ENCODE data around the gene CLNS1A. TPM values are rescaled to one million over a fixed set of nuclear protein-coding genes. Genes with fewer than 3 reads are reported as not detected.

CLNS1A gene
- total and polyA plus RNA-seq, 11 donors: 49.5 to 85.1 (median 69.4) TPM

- Histone ChIP-seq H3K27me3 (no peaks in the 10 kb centered on the region), H3K36me3 (no peaks in the 10 kb centered on the region), H3K4me3 (no peak overlapping the region), H3K9me3 (no peaks in the 10 kb centered on the region), H3K4me1 (no peaks in the 10 kb centered on the region), H3K27ac (no peak overlapping the region)
- DNase-seq: no peak
- TF ChIP-seq POLR2A (IDR thresholded peaks at IDR 0.05) (no peak), CTCF (IDR thresholded peaks at IDR 0.05) (no peak)
- WGBS, 4 donors: 84 to 88% (median 87%) methylated on average over 4 of the region's 4 CpGs
- intact Hi-C loops (cut with DNase I): no loop called here
- ATAC-seq: no peak
These were observed 17.3 kb upstream of the CLNS1A start for GRCh38 chr11:77654770-77655434.

GRCh38 chr11:77650123-77650522 lies 12.5 kb upstream of the CLNS1A start:
- Histone ChIP-seq H3K9me3 (no peaks in the 10 kb centered on the region), H3K27ac (no peak overlapping the region), H3K4me1 (no peaks in the 10 kb centered on the region), H3K4me3 (no peak overlapping the region), H3K36me3 (no peaks in the 10 kb centered on the region), H3K27me3 (no peaks in the 10 kb centered on the region)
- intact Hi-C loops (cut with DNase I): no loop called here
- DNase-seq (no peak), ATAC-seq (no peak)
- TF ChIP-seq POLR2A (IDR thresholded peaks at IDR 0.05) (no peak), CTCF (IDR thresholded peaks at IDR 0.05) (no peak)
- 71 to 75% (median 71%) methylated on average over 3 of the region's 3 CpGs for WGBS, 4 donors

GRCh38 chr11:77647654-77648305 lies 10.2 kb upstream of the CLNS1A start:
- Histone ChIP-seq H3K4me3 (no peak overlapping the region), H3K27me3 (peaks cover 0 to 7% (median 0%) of the 10 kb centered on the region in 9 donors), H3K27ac (no peak overlapping the region), H3K9me3 (no peaks in the 10 kb centered on the region), H3K36me3 (no peaks in the 10 kb centered on the region), H3K4me1 (no peaks in the 10 kb centered on the region)
- intact Hi-C loops (cut with DNase I): no loop called here
- DNase-seq (no peak), ATAC-seq (no peak)
- WGBS, 4 donors: 70 to 80% (median 71%) methylated on average over 3 of the region's 3 CpGs
- no peak for TF ChIP-seq CTCF (IDR thresholded peaks at IDR 0.05)

GRCh38 chr11:77644887-77645286 lies 7.3 kb upstream of the CLNS1A start:
- intact Hi-C loops (cut with DNase I): no loop called here

More at GRCh38 chr11:77644887-77645286, 7.3 kb upstream of the CLNS1A start:
- H3K4me3 ChIP-seq: no peak overlapping the region
- no peaks in the 10 kb centered on the region for H3K9me3 ChIP-seq
- H3K27ac ChIP-seq: no peak overlapping the region
- no peaks in the 10 kb centered on the region for H3K4me1 ChIP-seq
- WGBS, 4 donors: 77 to 94% (median 90%) methylated on average over 1 of the region's 1 CpG
- H3K27me3 ChIP-seq: peaks cover 0 to 7% (median 0%) of the 10 kb centered on the region in 9 donors
- TF ChIP-seq POLR2A (IDR thresholded peaks at IDR 0.05) (no peak), CTCF (IDR thresholded peaks at IDR 0.05) (no peak)
- DNase-seq (no peak), ATAC-seq (no peak)
- H3K36me3 ChIP-seq: no peaks in the 10 kb centered on the region

Measured in heart left ventricle (tissue), 16 donors.